Stimulated activated memory B cell treated with anti-CD40 and anti-IgM and Interleukin-4, amounts not matched to agents 10 μg/mL and 1 μg/mL and 100 μg/mL, for 72 hours (primary cell): ENCODE measurements around the gene FAM156A.
A peak's percentile ranks its signal among the peaks of the same experiment; 100 is the strongest.
"Not testable (repeated sequence)": the region's sequence is repeated elsewhere in the genome, so short reads cannot be mapped to it uniquely, and the experiment has no call there.

Source experiments
- ATAC-seq: fragments of 150-1000 bp; cut with Tn5 transposase; 2 replicates; pipeline ENCODE4 v1.10.0; 2021
- H3K27ac Mint-ChIP-seq: one replicate; pipeline ENCODE4 v1.8.0; 2022; ENCODE audit warnings: mild to moderate bottlenecking, mixed read lengths
- H3K27me3 Mint-ChIP-seq: one replicate; pipeline ENCODE4 v1.8.0; 2022; ENCODE audit warnings: mixed read lengths
- H3K36me3 Mint-ChIP-seq: one replicate; pipeline ENCODE4 v1.8.0; 2022; ENCODE audit warnings: mixed read lengths
- H3K4me1 Mint-ChIP-seq: one replicate; pipeline ENCODE4 v1.8.0; 2022; ENCODE audit warnings: mixed read lengths
- H3K4me3 Mint-ChIP-seq: one replicate; pipeline ENCODE4 v1.8.0; 2022; ENCODE audit warnings: mild to moderate bottlenecking, moderate library complexity, mixed read lengths
- H3K9me3 Mint-ChIP-seq: one replicate; pipeline ENCODE4 v1.8.0; 2022; ENCODE audit warnings: mixed read lengths

Gene FAM156A

GRCh38 chrX:52934704-52935469 lies 23.4 kb downstream of the FAM156A start:
- Mint-ChIP-seq H3K36me3 (no peaks in the 10 kb centered on the region), H3K27me3 (no peaks in the 10 kb centered on the region)

GRCh38 chrX:52933976-52934703 lies 24.2 kb downstream of the FAM156A start:
- no peak for ATAC-seq
- no peaks in the 10 kb centered on the region for H3K36me3 Mint-ChIP-seq
- H3K27ac Mint-ChIP-seq = peak overlapping the region; percentile 96
- no peaks in the 10 kb centered on the region for H3K9me3 Mint-ChIP-seq
- H3K27me3 Mint-ChIP-seq = no peaks in the 10 kb centered on the region
- no peaks in the 10 kb centered on the region for H3K4me1 Mint-ChIP-seq
- H3K4me3 Mint-ChIP-seq = peak overlapping the region; percentile 87

More at GRCh38 chrX:52934704-52935469, 23.4 kb downstream of the FAM156A start:
- no peaks in the 10 kb centered on the region for H3K4me1 Mint-ChIP-seq
- H3K27ac Mint-ChIP-seq = peak overlapping the region; percentile 96
- H3K9me3 Mint-ChIP-seq = no peaks in the 10 kb centered on the region
- ATAC-seq = peak; percentile 95
- H3K4me3 Mint-ChIP-seq = peak overlapping the region; percentile 87

- no peaks in the 10 kb centered on the region for H3K36me3 Mint-ChIP-seq
- ATAC-seq = no peak
- H3K4me1 Mint-ChIP-seq = no peaks in the 10 kb centered on the region
- H3K27me3 Mint-ChIP-seq = no peaks in the 10 kb centered on the region
- no peak overlapping the region for H3K4me3 Mint-ChIP-seq
- H3K27ac Mint-ChIP-seq = no peak overlapping the region
- no peaks in the 10 kb centered on the region for H3K9me3 Mint-ChIP-seq
These were observed 25.1 kb downstream of the FAM156A start for GRCh38 chrX:52933213-52933612.

GRCh38 chrX:52930214-52930613 lies 28.1 kb downstream of the FAM156A start:
- not testable (repeated sequence) for H3K27ac Mint-ChIP-seq, ATAC-seq, H3K27me3 Mint-ChIP-seq, H3K4me3 Mint-ChIP-seq, H3K4me1 Mint-ChIP-seq, H3K9me3 Mint-ChIP-seq, H3K36me3 Mint-ChIP-seq

- H3K4me1 Mint-ChIP-seq = peaks cover 23% of the 10 kb centered on the region
- H3K9me3 Mint-ChIP-seq = no peaks in the 10 kb centered on the region
- no peaks in the 10 kb centered on the region for H3K27me3 Mint-ChIP-seq
- peak overlapping the region; percentile 78 for H3K27ac Mint-ChIP-seq
- no peaks in the 10 kb centered on the region for H3K36me3 Mint-ChIP-seq
- ATAC-seq = peak; percentile 72
- H3K4me3 Mint-ChIP-seq = peak overlapping the region; percentile 54
These were observed 34.5 kb downstream of the FAM156A start for GRCh38 chrX:52923781-52924241.

- H3K4me1 Mint-ChIP-seq, H3K36me3 Mint-ChIP-seq, ATAC-seq, H3K9me3 Mint-ChIP-seq, H3K4me3 Mint-ChIP-seq, H3K27ac Mint-ChIP-seq, H3K27me3 Mint-ChIP-seq: not testable (repeated sequence)
These were observed 43.6 kb downstream of the FAM156A start for GRCh38 chrX:52914704-52915103.

- not testable (repeated sequence) for H3K9me3 Mint-ChIP-seq
These were observed 44.6 kb downstream of the FAM156A start for GRCh38 chrX:52913681-52914080.

GRCh38 chrX:52909313-52909969 lies 48.9 kb downstream of the FAM156A start:
- not testable (repeated sequence) for H3K4me1 Mint-ChIP-seq, H3K4me3 Mint-ChIP-seq, H3K27ac Mint-ChIP-seq, H3K9me3 Mint-ChIP-seq, H3K36me3 Mint-ChIP-seq, ATAC-seq, H3K27me3 Mint-ChIP-seq

More at GRCh38 chrX:52913681-52914080, 44.6 kb downstream of the FAM156A start:
- not testable (repeated sequence) for ATAC-seq, H3K27me3 Mint-ChIP-seq, H3K4me1 Mint-ChIP-seq, H3K27ac Mint-ChIP-seq, H3K36me3 Mint-ChIP-seq, H3K4me3 Mint-ChIP-seq

GRCh38 chrX:52907900-52908299 lies 50.4 kb downstream of the FAM156A start:
- H3K4me1 Mint-ChIP-seq, ATAC-seq, H3K27ac Mint-ChIP-seq, H3K4me3 Mint-ChIP-seq, H3K36me3 Mint-ChIP-seq, H3K9me3 Mint-ChIP-seq, H3K27me3 Mint-ChIP-seq: not testable (repeated sequence)

- not testable (repeated sequence) for H3K27ac Mint-ChIP-seq, H3K4me3 Mint-ChIP-seq, ATAC-seq, H3K36me3 Mint-ChIP-seq, H3K9me3 Mint-ChIP-seq, H3K27me3 Mint-ChIP-seq, H3K4me1 Mint-ChIP-seq
These were observed 51.2 kb downstream of the FAM156A start for GRCh38 chrX:52907137-52907536.

GRCh38 chrX:52906072-52906471 lies 52.2 kb downstream of the FAM156A start:
- not testable (repeated sequence) for H3K27me3 Mint-ChIP-seq, H3K9me3 Mint-ChIP-seq, ATAC-seq, H3K4me1 Mint-ChIP-seq, H3K27ac Mint-ChIP-seq, H3K36me3 Mint-ChIP-seq, H3K4me3 Mint-ChIP-seq

- H3K9me3 Mint-ChIP-seq, H3K36me3 Mint-ChIP-seq, H3K4me3 Mint-ChIP-seq, H3K27ac Mint-ChIP-seq, H3K4me1 Mint-ChIP-seq, H3K27me3 Mint-ChIP-seq, ATAC-seq: not testable (repeated sequence)
These were observed 52.8 kb downstream of the FAM156A start for GRCh38 chrX:52905531-52905930.
